ENCODE results near the gene WDR33. TPM values are rescaled to one million over a fixed set of nuclear protein-coding genes. Genes with fewer than 3 reads are reported as not detected.
"Not testable (repeated sequence)": the region's sequence is repeated elsewhere in the genome, so short reads cannot be mapped to it uniquely, and the experiment has no call there.

WDR33 gene
- total and polyA plus RNA-seq, 2 experiments from 2014 or later: 16.9 to 43.8 TPM

DNA sequence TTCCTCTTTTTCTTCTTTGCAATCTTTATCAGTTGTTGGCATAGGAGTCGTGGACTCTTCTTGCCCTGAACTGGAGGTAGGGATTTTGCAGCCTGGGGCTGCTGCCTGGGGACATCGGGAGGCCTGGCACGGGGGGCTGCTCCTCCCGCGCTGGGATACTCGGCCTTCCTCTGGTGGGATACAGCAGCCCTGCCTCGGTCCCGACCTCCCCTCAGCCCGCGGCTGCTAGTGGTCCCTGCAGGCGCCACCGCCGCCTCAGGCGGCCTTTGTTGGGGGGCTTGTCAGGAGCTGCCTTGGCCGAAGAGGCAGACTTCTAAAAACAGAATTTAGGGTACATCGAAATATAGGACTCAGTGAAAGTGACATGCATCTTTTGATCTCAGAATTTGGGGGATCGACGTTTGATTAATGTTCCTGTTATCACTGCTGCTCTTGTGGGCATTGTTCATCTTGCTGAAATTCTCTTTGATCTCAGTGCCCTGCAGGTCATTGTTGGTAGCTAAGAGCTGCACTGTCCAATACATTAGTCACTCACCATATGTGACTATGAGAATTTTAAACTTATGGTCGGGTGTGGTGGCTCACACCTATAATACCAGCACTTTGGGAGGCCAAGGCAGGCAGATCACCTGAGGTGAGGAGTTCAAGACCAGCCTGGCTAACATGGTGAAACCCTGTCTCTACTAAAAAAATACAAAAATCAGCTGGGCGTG, 30.7 kb upstream of the WDR33 start:
- 64 to 68% methylated on average over 14 to 20 of the region's 20 CpGs for WGBS, 2 experiments (ENCODE audit: low coverage in 1 of 2, low lambda C conversion rate in 2 of 2, missing lambda C conversion rate in 2 of 2)
- no peaks in the 10 kb centered on the region for H3K79me2 ChIP-seq (ENCODE audit: insufficient read depth)
- no peaks in the 10 kb centered on the region for H3K4me1 ChIP-seq (ENCODE audit: insufficient read depth)
- TF ChIP-seq EZH2 (IDR thresholded peaks at IDR 0.05; ENCODE audit: insufficient read depth, poor library complexity, severe bottlenecking) (no peak), EZH2phosphoT487 (IDR thresholded peaks at IDR 0.05; ENCODE audit: insufficient read depth, low read depth) (no peak)
- H2AFZ ChIP-seq: no peak overlapping the region
- in situ Hi-C loops (cut with MboI): no loop called here
- H3K27me3 ChIP-seq (replicated peaks; ENCODE audit: insufficient read depth): no peaks in the 10 kb centered on the region
- H3F3A ChIP-seq (ENCODE audit: insufficient read depth): no peaks in the 10 kb centered on the region
- no peaks in the 10 kb centered on the region for H3K9me3 ChIP-seq (ENCODE audit: low read depth)
- H3K4me3 ChIP-seq: no peak overlapping the region
- peaks cover 8% of the 10 kb centered on the region; the same call in 1 of the 2 replicates for H3K36me3 ChIP-seq (ENCODE audit: low read depth)
- no peak overlapping the region for H3K27ac ChIP-seq
- no peaks in the 10 kb centered on the region for H3K9me2 ChIP-seq (ENCODE audit: insufficient read depth)
- H4K20me1 ChIP-seq (ENCODE audit: insufficient read depth): no peaks in the 10 kb centered on the region
- DNase-seq: no peak
- H3K9ac ChIP-seq: no peak overlapping the region
- H3K4me2 ChIP-seq (ENCODE audit: unreplicated experiment): no peak overlapping the region

DNA sequence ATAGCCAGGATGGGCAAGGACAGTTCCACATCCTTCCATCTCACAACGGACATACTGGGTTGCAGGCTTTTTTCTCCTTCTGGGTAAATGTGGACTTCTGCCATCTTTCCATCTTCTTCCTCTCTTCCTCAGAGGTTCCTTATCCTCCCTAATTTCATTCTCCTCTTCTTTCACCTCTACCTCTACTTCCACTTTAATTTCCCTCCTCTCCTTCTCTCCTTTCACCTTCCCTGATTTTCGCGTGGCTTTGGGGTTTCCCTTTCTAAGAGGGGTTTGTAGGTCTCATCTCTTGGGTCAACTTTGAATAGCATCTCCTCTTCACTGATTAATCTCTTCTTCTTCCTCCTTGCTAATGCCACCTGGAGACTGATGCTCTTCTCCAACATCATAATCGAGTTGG, 29.9 kb upstream of the WDR33 start:
- Histone ChIP-seq H3K9me3 (ENCODE audit: low read depth) (no peaks in the 10 kb centered on the region), H3K27me3 (replicated peaks; ENCODE audit: insufficient read depth) (no peaks in the 10 kb centered on the region), H3K27ac (no peak overlapping the region), H3K9me2 (ENCODE audit: insufficient read depth) (no peaks in the 10 kb centered on the region), H3K36me3 (ENCODE audit: low read depth) (0 out of 2 replicates have a peak, but pooled peaks cover 6% of the 10 kb centered on the region), H3K4me1 (ENCODE audit: insufficient read depth) (no peaks in the 10 kb centered on the region), H3F3A (ENCODE audit: insufficient read depth) (no peaks in the 10 kb centered on the region), H3K4me3 (no peak overlapping the region), H3K9ac (no peak overlapping the region), H3K4me2 (ENCODE audit: unreplicated experiment) (no peak overlapping the region), H3K79me2 (ENCODE audit: insufficient read depth) (no peaks in the 10 kb centered on the region), H2AFZ (no peak overlapping the region), H4K20me1 (ENCODE audit: insufficient read depth) (no peaks in the 10 kb centered on the region)
- no peak for TF ChIP-seq EZH2 (IDR thresholded peaks at IDR 0.05; ENCODE audit: insufficient read depth, poor library complexity, severe bottlenecking)
- TF ChIP-seq EZH2phosphoT487 (IDR thresholded peaks at IDR 0.05; ENCODE audit: insufficient read depth, low read depth): no peak
- in situ Hi-C loops (cut with MboI): no loop called here
- no peak for DNase-seq
- 78 to 82% methylated on average over 4 of the region's 4 CpGs for WGBS, 2 experiments (ENCODE audit: low coverage in 1 of 2, low lambda C conversion rate in 2 of 2, missing lambda C conversion rate in 2 of 2)

DNA sequence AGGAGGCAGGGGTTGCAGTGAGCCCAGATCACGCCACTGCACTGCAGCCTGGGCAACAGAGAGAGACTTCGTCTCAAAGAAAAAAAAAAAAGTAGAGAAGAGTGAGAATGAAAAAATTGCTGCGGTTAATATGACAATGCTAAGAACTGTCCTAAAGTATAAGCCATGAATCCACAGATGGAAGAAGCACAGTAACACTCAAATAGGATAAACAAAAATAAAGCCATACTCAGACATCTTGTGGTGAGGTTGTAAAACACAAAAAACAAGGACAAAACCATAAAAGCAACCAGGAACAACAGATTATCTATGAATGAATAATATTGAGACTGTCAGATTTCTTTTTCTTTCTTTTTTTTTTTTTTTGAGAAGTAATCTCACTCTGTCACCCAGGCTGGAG, 24.0 kb upstream of the WDR33 start:
- no peak overlapping the region for H3K9ac ChIP-seq
- WGBS, 2 experiments (ENCODE audit: low coverage in 1 of 2, low lambda C conversion rate in 2 of 2, missing lambda C conversion rate in 2 of 2): 56 to 60% methylated on average over 3 of the region's 3 CpGs
- no peak overlapping the region for H3K4me2 ChIP-seq (ENCODE audit: unreplicated experiment)
- H2AFZ ChIP-seq: no peak overlapping the region
- TF ChIP-seq EZH2 (IDR thresholded peaks at IDR 0.05; ENCODE audit: insufficient read depth, poor library complexity, severe bottlenecking) (no peak), EZH2phosphoT487 (IDR thresholded peaks at IDR 0.05; ENCODE audit: insufficient read depth, low read depth) (no peak)
- in situ Hi-C loops (cut with MboI): no loop called here
- no peaks in the 10 kb centered on the region for H3K27me3 ChIP-seq (replicated peaks; ENCODE audit: insufficient read depth)
- H3K9me3 ChIP-seq (ENCODE audit: low read depth): no peaks in the 10 kb centered on the region
- H3K79me2 ChIP-seq (ENCODE audit: insufficient read depth): no peaks in the 10 kb centered on the region
- no peak for DNase-seq
- H3K4me1 ChIP-seq (ENCODE audit: insufficient read depth): no peaks in the 10 kb centered on the region
- H3F3A ChIP-seq (ENCODE audit: insufficient read depth): no peaks in the 10 kb centered on the region
- H3K36me3 ChIP-seq (ENCODE audit: low read depth): no peaks in the 10 kb centered on the region
- no peaks in the 10 kb centered on the region for H3K9me2 ChIP-seq (ENCODE audit: insufficient read depth)
- H3K4me3 ChIP-seq: no peak overlapping the region
- no peaks in the 10 kb centered on the region for H4K20me1 ChIP-seq (ENCODE audit: insufficient read depth)
- no peak overlapping the region for H3K27ac ChIP-seq

DNA sequence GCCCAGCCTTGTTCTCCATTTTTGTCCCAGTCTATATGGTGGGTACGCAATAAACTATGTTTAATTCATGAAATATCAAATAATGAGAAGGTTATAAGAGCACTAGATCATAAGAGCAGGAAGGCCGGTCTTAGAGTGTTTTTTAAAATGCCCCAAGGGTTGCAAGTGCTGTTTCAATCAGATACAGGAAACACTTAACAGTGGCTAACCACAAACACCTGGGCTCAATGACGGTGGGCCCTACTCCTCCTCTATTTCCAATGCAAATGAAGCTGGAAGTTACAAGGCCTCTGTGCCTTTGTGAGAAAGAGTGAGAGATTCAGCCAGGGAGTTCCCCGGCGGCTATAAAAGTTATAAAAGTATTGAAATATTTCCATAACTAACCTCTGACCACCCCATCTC, 18.9 kb upstream of the WDR33 start:
- Histone ChIP-seq H3K27ac (no peak overlapping the region), H3K4me1 (ENCODE audit: insufficient read depth) (no peaks in the 10 kb centered on the region), H3K9me3 (ENCODE audit: low read depth) (no peaks in the 10 kb centered on the region), H3K36me3 (ENCODE audit: low read depth) (no peaks in the 10 kb centered on the region), H2AFZ (no peak overlapping the region), H3K79me2 (ENCODE audit: insufficient read depth) (no peaks in the 10 kb centered on the region), H4K20me1 (ENCODE audit: insufficient read depth) (no peaks in the 10 kb centered on the region), H3K4me3 (no peak overlapping the region), H3K9ac (no peak overlapping the region), H3K4me2 (ENCODE audit: unreplicated experiment) (no peak overlapping the region), H3K27me3 (replicated peaks; ENCODE audit: insufficient read depth) (no peaks in the 10 kb centered on the region), H3K9me2 (ENCODE audit: insufficient read depth) (no peaks in the 10 kb centered on the region), H3F3A (ENCODE audit: insufficient read depth) (no peaks in the 10 kb centered on the region)
- 37 to 49% methylated on average over 5 of the region's 5 CpGs for WGBS, 2 experiments (ENCODE audit: low coverage in 1 of 2, low lambda C conversion rate in 2 of 2, missing lambda C conversion rate in 2 of 2)
- in situ Hi-C loops (cut with MboI): no loop called here
- no peak for TF ChIP-seq EZH2phosphoT487 (IDR thresholded peaks at IDR 0.05; ENCODE audit: insufficient read depth, low read depth)
- TF ChIP-seq EZH2 (IDR thresholded peaks at IDR 0.05; ENCODE audit: insufficient read depth, poor library complexity, severe bottlenecking): no peak
- DNase-seq: no peak

DNA sequence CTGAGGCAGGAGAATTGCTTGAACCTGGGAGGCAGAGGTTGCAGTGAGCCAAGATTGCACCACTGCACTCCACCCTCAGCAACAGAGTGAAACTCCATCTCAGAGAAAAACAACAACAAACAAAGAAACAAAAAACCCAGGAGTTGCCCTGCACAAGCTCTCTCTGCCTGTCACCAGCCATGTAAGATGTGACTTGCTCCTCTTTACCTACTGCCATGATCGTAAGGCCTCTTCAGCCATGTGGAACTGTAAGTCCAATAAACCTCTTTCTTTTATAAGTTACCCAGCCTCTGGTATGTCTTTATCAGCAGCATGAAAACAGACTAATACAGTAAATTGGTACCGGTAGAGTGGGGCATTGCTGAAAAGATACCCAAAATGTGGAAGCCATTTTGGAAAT, 15.7 kb upstream of the WDR33 start:
- H2AFZ ChIP-seq; H3K27me3 ChIP-seq (replicated peaks; ENCODE audit: insufficient read depth); H3K27ac ChIP-seq; H3K9me3 ChIP-seq (ENCODE audit: low read depth); in situ Hi-C loops (cut with MboI); H3K4me1 ChIP-seq (ENCODE audit: insufficient read depth); H3F3A ChIP-seq (ENCODE audit: insufficient read depth); H3K4me2 ChIP-seq (ENCODE audit: unreplicated experiment); H3K4me3 ChIP-seq; H3K36me3 ChIP-seq (ENCODE audit: low read depth); H3K9me2 ChIP-seq (ENCODE audit: insufficient read depth); H4K20me1 ChIP-seq (ENCODE audit: insufficient read depth); H3K79me2 ChIP-seq (ENCODE audit: insufficient read depth); DNase-seq; H3K9ac ChIP-seq: not testable (repeated sequence)
- WGBS, 2 experiments (ENCODE audit: low coverage in 1 of 2, low lambda C conversion rate in 2 of 2, missing lambda C conversion rate in 2 of 2): 78 to 79% methylated on average over 2 of the region's 2 CpGs

Data from GM23248 (cell line).